DND-41 (cell line): ENCODE data around the gene HOXD9.

Source experiments
- EZH2 ChIP-seq: IDR thresholded peaks from 3 replicates; pipeline ENCODE4 v1.6.1; 2012; ENCODE audit warnings: borderline replicate concordance, low read depth, mild to moderate bottlenecking, moderate library complexity, low read length, inconsistent platforms; ENCODE audit not compliant: severe bottlenecking
- TF ChIP-seq, protein P1 (sequence below): IDR thresholded peaks from 2 replicates; pipeline ENCODE4 v1.5.1; 2012; ENCODE audit warnings: borderline replicate concordance, low read length, moderate library complexity, mild to moderate bottlenecking; ENCODE audit not compliant: poor library complexity, severe bottlenecking; ENCODE audit errors: extremely low read depth

DNA sequence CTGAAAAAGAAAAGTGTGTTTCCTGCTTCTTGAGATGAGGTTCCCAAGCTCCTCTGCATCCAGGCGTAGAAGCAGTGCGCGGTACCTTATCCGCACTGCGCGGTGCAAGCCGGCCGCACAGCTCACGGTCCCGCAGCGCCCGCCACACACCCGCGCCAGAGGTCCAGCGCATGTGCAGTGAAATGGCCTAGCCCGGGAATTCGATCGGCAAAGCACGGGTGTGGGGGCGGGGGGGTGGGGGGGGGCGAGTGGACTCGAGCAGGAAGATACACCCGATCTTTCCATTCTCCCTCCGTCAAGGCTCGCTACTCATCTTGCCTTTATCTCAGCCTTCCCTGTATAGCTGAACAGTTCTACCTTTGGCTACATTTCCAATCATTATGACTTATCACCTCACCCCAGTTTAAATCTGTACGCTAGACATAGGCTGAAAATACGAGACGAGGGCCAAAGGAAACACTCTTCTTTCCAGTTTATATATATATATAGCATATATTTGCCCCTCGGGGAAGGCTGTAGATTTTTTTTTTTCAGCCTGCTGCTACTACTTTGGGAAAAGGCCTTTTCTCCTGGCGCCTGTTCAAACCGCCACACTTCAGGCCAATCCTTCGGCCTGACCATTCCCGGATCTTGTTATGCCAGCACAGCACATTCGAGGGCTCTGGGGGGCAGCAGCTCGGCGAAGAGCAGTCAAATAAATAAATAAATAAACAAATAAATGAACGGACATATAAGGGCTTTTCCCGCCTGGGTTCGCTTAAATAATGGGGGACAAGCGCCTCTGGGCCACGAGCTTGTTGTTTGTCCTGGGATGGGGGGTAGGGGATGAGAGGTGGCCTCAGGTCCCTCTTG lies 17.4 kb downstream of the HOXD9 start:
- TF ChIP-seq, protein P1, sequence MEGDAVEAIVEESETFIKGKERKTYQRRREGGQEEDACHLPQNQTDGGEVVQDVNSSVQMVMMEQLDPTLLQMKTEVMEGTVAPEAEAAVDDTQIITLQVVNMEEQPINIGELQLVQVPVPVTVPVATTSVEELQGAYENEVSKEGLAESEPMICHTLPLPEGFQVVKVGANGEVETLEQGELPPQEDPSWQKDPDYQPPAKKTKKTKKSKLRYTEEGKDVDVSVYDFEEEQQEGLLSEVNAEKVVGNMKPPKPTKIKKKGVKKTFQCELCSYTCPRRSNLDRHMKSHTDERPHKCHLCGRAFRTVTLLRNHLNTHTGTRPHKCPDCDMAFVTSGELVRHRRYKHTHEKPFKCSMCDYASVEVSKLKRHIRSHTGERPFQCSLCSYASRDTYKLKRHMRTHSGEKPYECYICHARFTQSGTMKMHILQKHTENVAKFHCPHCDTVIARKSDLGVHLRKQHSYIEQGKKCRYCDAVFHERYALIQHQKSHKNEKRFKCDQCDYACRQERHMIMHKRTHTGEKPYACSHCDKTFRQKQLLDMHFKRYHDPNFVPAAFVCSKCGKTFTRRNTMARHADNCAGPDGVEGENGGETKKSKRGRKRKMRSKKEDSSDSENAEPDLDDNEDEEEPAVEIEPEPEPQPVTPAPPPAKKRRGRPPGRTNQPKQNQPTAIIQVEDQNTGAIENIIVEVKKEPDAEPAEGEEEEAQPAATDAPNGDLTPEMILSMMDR: no peak
- TF ChIP-seq EZH2: no peak
